Measurements from ENCODE around the gene SREK1IP1.

Gene SREK1IP1

DNA sequence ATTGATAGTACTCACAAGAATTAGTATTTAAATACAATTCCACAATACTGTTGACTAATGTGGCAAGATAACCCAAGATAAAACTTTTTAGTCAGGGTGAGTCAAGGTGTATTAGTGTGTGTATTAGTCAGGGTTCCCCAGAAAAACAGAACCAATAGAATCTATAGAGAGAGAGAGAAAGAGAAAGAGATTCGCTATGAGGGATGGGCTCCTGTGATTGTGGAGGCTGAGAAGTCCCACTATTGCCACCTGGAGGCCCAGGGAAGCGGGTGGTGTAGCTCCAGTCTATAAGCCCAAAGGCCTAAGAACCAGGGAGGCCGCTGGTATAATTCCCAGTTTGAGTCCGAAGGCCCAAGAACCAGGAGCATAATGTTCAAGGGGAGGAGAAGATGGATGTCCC, 88.2 kb downstream of the SREK1IP1 start:
- DNase-seq, result no peak

DNA sequence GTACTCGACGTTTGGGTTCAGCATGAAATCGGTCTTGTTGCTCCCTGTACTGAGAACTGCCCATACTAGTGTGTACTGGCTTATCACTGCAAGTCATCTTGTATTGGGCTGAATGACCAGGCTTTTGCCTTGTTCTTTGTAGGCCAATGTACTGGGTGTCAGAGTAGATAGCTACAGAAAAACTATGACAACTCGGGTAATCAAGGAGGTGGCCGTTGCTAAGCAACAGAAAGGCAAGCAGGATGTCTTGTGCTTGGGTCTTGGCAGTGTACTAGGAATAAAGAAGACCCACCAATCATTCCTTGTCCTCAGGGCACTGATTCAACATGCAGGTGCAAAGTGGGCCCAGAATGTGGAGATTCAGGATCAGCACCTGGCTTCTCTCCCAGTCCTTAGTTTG, 90.1 kb downstream of the SREK1IP1 start:
- DNase-seq, result no peak

DNA sequence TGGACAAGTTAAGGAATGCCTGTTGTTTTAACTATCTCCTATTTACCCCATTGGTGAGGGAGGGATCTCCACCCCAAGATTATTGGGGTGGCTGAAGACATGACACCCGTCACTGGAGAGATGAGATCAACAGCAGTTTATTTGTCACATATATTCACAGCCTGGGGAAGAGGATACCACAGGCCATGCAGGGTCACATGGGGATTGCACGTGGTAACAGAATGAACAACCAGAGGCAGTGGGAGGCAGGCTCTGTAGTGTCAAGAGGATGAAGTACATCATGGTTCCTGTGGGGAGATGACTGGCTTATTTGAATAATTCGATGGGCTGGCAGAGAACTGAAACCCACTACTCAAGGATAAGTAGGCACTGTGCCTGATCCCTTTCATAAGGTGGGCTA, 96.8 kb downstream of the SREK1IP1 start:
- DNase-seq, result no peak

DNA sequence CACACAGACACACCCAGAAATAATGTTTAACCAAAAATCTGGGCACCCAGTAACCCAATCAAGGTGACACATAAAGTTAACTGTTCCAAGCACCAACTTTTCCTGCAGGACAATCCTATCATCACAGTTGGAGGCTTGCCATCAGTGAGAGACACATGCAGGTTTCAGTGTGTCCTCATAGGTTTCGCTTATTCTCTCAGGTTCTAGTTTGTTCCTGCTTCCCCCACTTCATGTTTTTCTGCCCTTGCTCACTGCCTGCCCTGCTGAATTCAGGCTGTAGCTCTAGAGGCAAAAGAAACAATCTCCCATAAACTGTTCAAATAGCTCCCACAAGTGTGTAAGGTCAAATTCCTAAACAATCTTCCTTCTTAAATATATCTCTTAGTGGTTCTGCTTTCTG, 98.2 kb downstream of the SREK1IP1 start:
- DNase-seq, result no peak

All from midbrain (tissue), 1 donor.